Right renal pelvis (tissue), 4 donors: Measurements from ENCODE around the gene OR1A1. TPM values are rescaled to one million over a fixed set of nuclear protein-coding genes. Genes with fewer than 3 reads are reported as not detected.

Experiments
- polyA plus RNA-seq, 4 donors: library from polyadenylated mRNA; unstranded; fragments of 120-200 nt; gene quantifications; one replicate each; pipeline ENCODE4 v1.2.1, GENCODE V29; 2013; ENCODE audit not compliant: insufficient read length in 4 of 4

OR1A1 gene
- polyA plus RNA-seq, 4 donors = 0.04 to 0.07 TPM; not detected in 2

Other genes with a start within 250 kb of the OR1A1 start
- gene OR1D5, start 144.1 kb upstream of the OR1A1 start, polyA plus RNA-seq = not detected
- under 1 TPM in 2 of 4 donors, not detected in 2; 0.01 to 0.06 TPM for gene OR1D2, start 103.2 kb upstream of the OR1A1 start, polyA plus RNA-seq
- not detected for gene OR1G1, start 80.1 kb upstream of the OR1A1 start, polyA plus RNA-seq
- not detected for gene OR1A2, start 10.1 kb upstream of the OR1A1 start, polyA plus RNA-seq
- gene OR3A1, start 90.7 kb downstream of the OR1A1 start, polyA plus RNA-seq = under 1 TPM; 0.12 to 0.16 (median 0.13) TPM
- gene OR3A2, start 178.6 kb downstream of the OR1A1 start, polyA plus RNA-seq = under 1 TPM in 3 of 4 donors, not detected in 1; 0.22 to 0.62 (median 0.55) TPM
- under 1 TPM in 1 of 4 donors, not detected in 3; 0.04 TPM for gene OR1E1, start 190.7 kb downstream of the OR1A1 start, polyA plus RNA-seq
- gene OR3A3, start 203.7 kb downstream of the OR1A1 start, polyA plus RNA-seq = under 1 TPM in 2 of 4 donors, not detected in 2; 0.04 to 0.06 TPM
- under 1 TPM in 1 of 4 donors, not detected in 3; 0.06 TPM for gene OR1E2, start 226.2 kb downstream of the OR1A1 start, polyA plus RNA-seq